Measurements from ENCODE around the gene TNNT1.

GRCh38 chr19:55176076-55176475 is 27.1 kb upstream of the TNNT1 start:
- no peak for TF ChIP-seq POLR2AphosphoS5 (IDR thresholded peaks at IDR 0.05; ENCODE audit: low read depth, low read length)
- no peak for TF ChIP-seq MXI1 (IDR thresholded peaks at IDR 0.05; ENCODE audit: low read depth, low read length)
- no peak for TF ChIP-seq CTCF (IDR thresholded peaks at IDR 0.05)
- TF ChIP-seq USF2 (IDR thresholded peaks at IDR 0.05; ENCODE audit: borderline replicate concordance, low read depth, low read length): no peak
- no peak for TF ChIP-seq RCOR1 (IDR thresholded peaks at IDR 0.05; ENCODE audit: low read length)
- no peak for TF ChIP-seq MAX (IDR thresholded peaks at IDR 0.05; ENCODE audit: low read depth)
- no peak for TF ChIP-seq JUND (IDR thresholded peaks at IDR 0.05)
- no peak for TF ChIP-seq REST (IDR thresholded peaks at IDR 0.05; ENCODE audit: low read depth, low read length)
- TF ChIP-seq IRF3 (IDR thresholded peaks at IDR 0.05; ENCODE audit: low read depth, low read length): no peak
- TF ChIP-seq EP300 (IDR thresholded peaks at IDR 0.05; ENCODE audit: borderline replicate concordance in 1 of 2, low read depth in 1 of 2, low read length in 1 of 2): no peak
